Body of pancreas (tissue), 4 donors: ENCODE results near the gene CPLX3. TPM values are rescaled to one million over a fixed set of nuclear protein-coding genes. Genes with fewer than 3 reads are reported as not detected.

Experiments
- ATAC-seq: fragments of 150-250 bp; one replicate; pipeline ENCODE4 v1.9.1; 2016
- DNase-seq, 4 donors: peaks; one replicate each; pipeline ENCODE4 v3.0.0-alpha.2; 2019
- H3K27ac ChIP-seq, 4 donors: fragments of 200-600 bp; sonication (generic); 1 replicate in 3 of 4; 2 replicates in 1 of 4; pipeline versions ENCODE4 v1.5.1 to v1.6.1; 2016 to 2019; ENCODE audit warnings: mild to moderate bottlenecking in 1 of 4, mixed read lengths in 1 of 4, moderate library complexity in 1 of 4
- H3K27me3 ChIP-seq, 2 donors: fragments of 200-600 bp; sonication (generic); one replicate each; pipeline ENCODE4 v1.6.0; 2016; ENCODE audit warnings: mild to moderate bottlenecking in 1 of 2
- H3K36me3 ChIP-seq, 2 donors: fragments of 200-600 bp; sonication (generic); replicated peaks in 1 of 2; 2 replicates each; pipeline ENCODE4 v1.5.1; 2016; ENCODE audit warnings: low read depth in 2 of 2; ENCODE audit not compliant: insufficient read depth in 1 of 2
- H3K4me1 ChIP-seq: fragments of 200-600 bp; sonication (generic); one replicate; pipeline ENCODE4 v1.6.0; 2016
- H3K4me3 ChIP-seq, 2 donors: fragments of 200-600 bp; sonication (generic); 1 replicate in 1 of 2; 2 replicates in 1 of 2; pipeline ENCODE4 v1.5.1; 2016 to 2019
- H3K9me3 ChIP-seq, 3 donors: fragments of 200-600 bp; sonication (generic); 1 replicate in 2 of 3; 2 replicates in 1 of 3; pipeline ENCODE4 v1.5.1; 2016
- POLR2A ChIP-seq, 3 donors: fragments of 450-650 bp; IDR thresholded peaks; one replicate each; pipeline ENCODE4 v1.6.1; 2016; ENCODE audit warnings: antibody characterized with exemption in 3 of 3, mild to moderate bottlenecking in 2 of 3
- WGBS, 2 donors: methylation state at CpG; one replicate each; pipeline ENCODE4 v1.1.5; 2017; 5-methylcytosine and 5-hydroxymethylcytosine counted together
- intact Hi-C: fragments of 100-400 bp; cut with DNase I; formaldehyde crosslinking; loops from one replicate; pipeline ENCODE4 v1.15.1; 2023
- total RNA-seq, 2 donors: library from RNA; depleted of rRNA; stranded (reverse); fragments of >200 nt; gene quantifications; one replicate each; pipeline ENCODE4 v1.1.0, GENCODE V29; 2016
- TF ChIP-seq, protein P1 (sequence below), 7 experiments: fragments of 450-650 bp in 4 of 7; fragments of 200-600 bp in 3 of 7; sonication (generic) in 3 of 7; IDR thresholded peaks; one replicate each; pipeline ENCODE4 v1.5.1; 2016 to 2019; ENCODE audit warnings: antibody characterized with exemption in 7 of 7

The CPLX3 gene
- total RNA-seq, 2 donors from 2014 or later, result not detected

DNA sequence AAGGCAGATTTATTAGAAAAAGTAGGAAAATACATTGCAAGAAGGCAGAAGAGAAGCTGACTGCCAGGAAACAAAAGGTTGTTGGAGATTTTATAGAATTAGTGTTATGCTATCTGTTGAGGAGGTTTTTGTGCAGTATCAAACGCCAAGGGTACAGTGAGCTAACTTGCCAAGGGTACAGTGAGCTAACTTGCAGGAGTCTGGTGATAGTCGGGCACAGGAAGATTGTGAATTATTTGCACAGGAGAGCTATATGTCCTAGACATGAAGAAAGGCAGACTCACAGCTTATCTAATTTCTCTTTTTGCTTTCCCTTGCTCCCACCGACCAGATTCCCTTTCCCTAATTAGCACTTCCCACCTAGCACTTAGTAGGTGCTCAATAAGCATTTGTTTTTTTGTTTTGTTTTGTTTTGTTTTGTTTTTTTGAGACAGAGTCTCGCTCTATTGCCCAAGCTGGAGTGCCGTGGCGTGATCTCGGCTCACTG, 47.2 kb upstream of the CPLX3 start:
- ATAC-seq (no peak), DNase-seq (no peak)
- H3K27ac ChIP-seq, result no peak overlapping the region
- peaks cover 36% of the 10 kb centered on the region for H3K4me1 ChIP-seq
- no peaks in the 10 kb centered on the region for H3K27me3 ChIP-seq
- TF ChIP-seq, protein P1, sequence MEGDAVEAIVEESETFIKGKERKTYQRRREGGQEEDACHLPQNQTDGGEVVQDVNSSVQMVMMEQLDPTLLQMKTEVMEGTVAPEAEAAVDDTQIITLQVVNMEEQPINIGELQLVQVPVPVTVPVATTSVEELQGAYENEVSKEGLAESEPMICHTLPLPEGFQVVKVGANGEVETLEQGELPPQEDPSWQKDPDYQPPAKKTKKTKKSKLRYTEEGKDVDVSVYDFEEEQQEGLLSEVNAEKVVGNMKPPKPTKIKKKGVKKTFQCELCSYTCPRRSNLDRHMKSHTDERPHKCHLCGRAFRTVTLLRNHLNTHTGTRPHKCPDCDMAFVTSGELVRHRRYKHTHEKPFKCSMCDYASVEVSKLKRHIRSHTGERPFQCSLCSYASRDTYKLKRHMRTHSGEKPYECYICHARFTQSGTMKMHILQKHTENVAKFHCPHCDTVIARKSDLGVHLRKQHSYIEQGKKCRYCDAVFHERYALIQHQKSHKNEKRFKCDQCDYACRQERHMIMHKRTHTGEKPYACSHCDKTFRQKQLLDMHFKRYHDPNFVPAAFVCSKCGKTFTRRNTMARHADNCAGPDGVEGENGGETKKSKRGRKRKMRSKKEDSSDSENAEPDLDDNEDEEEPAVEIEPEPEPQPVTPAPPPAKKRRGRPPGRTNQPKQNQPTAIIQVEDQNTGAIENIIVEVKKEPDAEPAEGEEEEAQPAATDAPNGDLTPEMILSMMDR (IDR thresholded peaks at IDR 0.05), result no peak
- no peak for TF ChIP-seq POLR2A (IDR thresholded peaks at IDR 0.05)
- no peaks in the 10 kb centered on the region for H3K9me3 ChIP-seq
- H3K4me3 ChIP-seq, result no peak overlapping the region
- H3K36me3 ChIP-seq, result no peaks in the 10 kb centered on the region
- WGBS, 2 donors, result 57 to 78% methylated on average over 7 of the region's 7 CpGs
- intact Hi-C loops, result no loop called here

DNA sequence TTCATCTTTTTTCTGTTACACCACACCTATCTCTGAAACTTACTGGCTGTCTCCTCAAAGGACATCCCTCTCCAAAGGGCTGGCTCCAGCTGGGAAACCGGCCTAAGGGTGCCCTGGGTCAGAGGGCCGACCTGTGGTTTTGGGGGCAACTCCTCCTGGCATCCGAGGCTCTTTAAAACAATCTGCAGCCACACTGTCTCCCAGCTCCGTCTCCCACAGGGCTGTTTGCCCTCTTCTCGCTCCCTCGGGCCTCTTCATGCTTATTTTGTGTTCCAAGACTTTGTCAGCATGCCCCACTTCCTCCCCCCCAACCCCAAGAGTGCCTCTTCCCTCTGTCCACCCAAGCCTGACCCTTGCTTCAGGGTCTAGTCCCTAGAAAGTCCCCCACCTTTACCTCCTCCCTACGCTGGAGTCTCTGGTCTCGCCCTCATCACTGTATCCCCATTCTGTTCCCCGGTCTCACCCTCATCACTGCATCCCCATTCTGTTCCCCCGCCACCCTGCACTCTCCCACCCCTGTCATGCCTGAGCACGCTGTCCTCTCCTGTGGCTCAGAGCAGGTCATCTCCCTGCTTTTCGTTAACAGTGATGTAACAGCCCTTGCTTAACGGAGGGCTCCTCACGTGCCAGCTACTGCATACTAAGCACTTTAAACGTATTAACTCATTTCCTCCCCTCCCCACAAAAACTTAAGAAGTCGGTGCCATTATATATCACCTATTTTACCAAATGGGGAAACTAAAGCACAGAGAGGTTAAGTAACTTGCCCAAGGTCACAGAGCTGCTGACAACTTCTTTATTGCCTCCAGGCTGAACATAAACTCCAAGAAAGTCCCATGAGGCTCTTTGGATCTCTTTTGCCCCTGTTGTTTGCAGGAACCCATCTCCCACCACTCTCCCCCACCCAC, 45.6 kb upstream of the CPLX3 start:
- no peaks in the 10 kb centered on the region for H3K9me3 ChIP-seq
- TF ChIP-seq, protein P1 (IDR thresholded peaks at IDR 0.05), result no peak
- TF ChIP-seq POLR2A (IDR thresholded peaks at IDR 0.05), result peak in 1 of 3 donors; percentile 41
- 49 to 58% methylated on average over 16 of the region's 16 CpGs for WGBS, 2 donors
- ATAC-seq (no peak), DNase-seq (peak in 1 of 4 donors; percentile 56)
- H3K36me3 ChIP-seq, result no peaks in the 10 kb centered on the region
- intact Hi-C loops, result no loop called here
- H3K4me1 ChIP-seq, result peaks cover 36% of the 10 kb centered on the region
- H3K27ac ChIP-seq, result peak overlapping the region in 1 of 4 donors; percentile 27
- no peaks in the 10 kb centered on the region for H3K27me3 ChIP-seq
- H3K4me3 ChIP-seq, result no peak overlapping the region

DNA sequence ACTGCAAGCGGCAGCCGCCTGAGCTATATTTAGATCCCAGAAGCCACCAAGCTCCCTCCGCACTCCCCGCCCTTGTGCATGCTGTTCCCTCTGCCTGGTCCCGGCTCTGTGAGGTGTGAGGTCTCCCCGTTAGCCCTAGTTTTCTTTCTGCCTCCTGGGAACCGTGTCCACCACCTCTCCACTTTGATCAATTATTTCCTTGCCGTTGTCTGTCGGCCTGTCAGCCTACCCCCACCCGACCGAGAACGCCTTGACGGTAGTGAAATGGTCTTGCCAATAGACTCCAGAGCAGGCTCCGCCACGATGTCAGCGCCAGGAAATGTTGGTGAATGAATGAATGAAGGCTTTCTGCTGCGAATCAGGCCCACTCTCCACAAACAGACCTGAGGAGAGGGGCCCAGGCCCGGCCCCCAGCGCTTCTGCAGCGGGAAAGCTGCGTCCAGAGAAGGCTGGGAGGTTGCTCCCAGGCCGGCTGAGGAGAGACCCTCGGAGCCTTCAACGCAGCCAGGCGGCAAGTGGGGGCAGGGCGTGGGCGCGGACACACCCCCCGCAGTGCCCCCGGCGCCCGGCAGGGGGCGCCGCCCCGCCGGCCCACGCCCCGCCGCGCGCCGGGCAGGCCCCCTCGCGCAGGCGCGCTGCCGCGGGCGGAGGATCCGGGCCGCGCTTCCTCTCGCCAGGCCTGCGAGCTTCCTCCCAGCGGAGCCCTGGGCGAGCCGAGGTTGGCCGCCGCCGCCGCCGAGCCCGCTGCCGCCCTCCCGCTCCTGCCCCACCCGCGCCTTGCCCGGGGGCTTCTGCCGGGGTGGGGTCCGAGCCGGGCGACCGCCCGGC, 44.8 kb upstream of the CPLX3 start, which contains the start of gene CSK:
TSS of gene CSK (plus strand) at position 650 of the 828 bp plus-strand sequence. CDS start 16,218 bp downstream, outside the sequence.
- WGBS, 2 donors, result 1 to 2% methylated on average over 14 to 27 of the region's 74 CpGs
- H3K4me1 ChIP-seq, result peaks cover 41% of the 10 kb centered on the region
- peak within 1 kb of the TSS; percentile 48 to 79 (median 66) for H3K27ac ChIP-seq
- no peaks in the 10 kb centered on the region for H3K9me3 ChIP-seq
- DNase-seq (peak; percentile 74 to 79 (median 77)), ATAC-seq (peak; percentile 91)
- H3K27me3 ChIP-seq, result no peaks in the 10 kb centered on the region
- no peaks in the 10 kb centered on the region for H3K36me3 ChIP-seq
- TF ChIP-seq POLR2A (IDR thresholded peaks at IDR 0.05), result no peak
- TF ChIP-seq, protein P1 (IDR thresholded peaks at IDR 0.05), result peak; percentile 36 to 98 (median 57)
- intact Hi-C loops, result no loop called here
- H3K4me3 ChIP-seq, result peak within 1 kb of the TSS; percentile 65 to 80

DNA sequence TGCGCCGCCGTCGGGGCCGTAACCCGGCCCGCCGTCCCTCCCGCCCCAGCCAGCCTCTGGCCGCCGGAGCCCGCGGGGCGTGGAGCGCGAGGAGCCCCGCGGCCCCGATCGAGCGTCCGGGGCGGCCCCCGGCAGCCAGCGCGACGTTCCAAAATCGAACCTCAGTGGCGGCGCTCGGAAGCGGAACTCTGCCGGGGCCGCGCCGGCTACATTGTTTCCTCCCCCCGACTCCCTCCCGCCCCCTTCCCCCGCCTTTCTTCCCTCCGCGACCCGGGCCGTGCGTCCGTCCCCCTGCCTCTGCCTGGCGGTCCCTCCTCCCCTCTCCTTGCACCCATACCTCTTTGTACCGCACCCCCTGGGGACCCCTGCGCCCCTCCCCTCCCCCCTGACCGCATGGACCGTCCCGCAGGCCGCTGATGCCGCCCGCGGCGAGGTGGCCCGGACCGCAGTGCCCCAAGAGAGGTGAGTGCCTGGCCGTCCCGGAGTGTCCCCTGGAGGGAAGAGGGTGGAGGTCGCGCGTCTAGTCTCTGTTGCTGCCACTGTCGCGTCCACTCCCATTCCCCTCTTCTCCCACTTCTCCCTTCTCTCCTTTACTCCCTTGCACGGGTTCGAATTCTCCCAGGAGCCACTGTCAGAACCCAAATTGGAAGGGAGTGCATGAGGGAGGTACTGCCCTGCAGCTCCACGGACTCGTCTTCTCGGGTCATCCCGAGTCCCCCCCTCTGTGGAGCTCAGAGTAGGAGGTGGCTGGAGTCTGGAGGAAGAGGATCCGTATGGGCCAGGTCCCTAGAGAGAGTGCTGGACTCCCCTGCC, 44.0 kb upstream of the CPLX3 start:
- peak; percentile 42 for ATAC-seq
- TF ChIP-seq, protein P1 (IDR thresholded peaks at IDR 0.05), result no peak
- TF ChIP-seq POLR2A (IDR thresholded peaks at IDR 0.05), result no peak
- no peaks in the 10 kb centered on the region for H3K27me3 ChIP-seq
- no peaks in the 10 kb centered on the region for H3K36me3 ChIP-seq
- peak overlapping the region; percentile 65 to 80 for H3K4me3 ChIP-seq
- DNase-seq, result peak in 1 of 4 donors; percentile 49
- peak overlapping the region; percentile 48 to 79 (median 66) for H3K27ac ChIP-seq
- 0% methylated on average over 30 to 31 of the region's 72 CpGs for WGBS, 2 donors
- intact Hi-C loops, result no loop called here
- no peaks in the 10 kb centered on the region for H3K9me3 ChIP-seq
- peaks cover 44% of the 10 kb centered on the region for H3K4me1 ChIP-seq
